Nephron progenitor cell (in vitro differentiated cells): Measurements from ENCODE around the gene PRELP.

Experiments used
- DNase-seq: peaks from one replicate; pipeline ENCODE4 v3.0.0; 2021
- H3K27ac Mint-ChIP-seq: 2 replicates; pipeline ENCODE4 v1.8.0; 2021; ENCODE audit warnings: mild to moderate bottlenecking, moderate library complexity, mixed read lengths
- H3K27me3 Mint-ChIP-seq: 2 replicates; pipeline ENCODE4 v1.8.0; 2021; ENCODE audit warnings: mild to moderate bottlenecking, low read depth, mixed read lengths; ENCODE audit not compliant: poor library complexity
- H3K36me3 Mint-ChIP-seq: 2 replicates; pipeline ENCODE4 v1.8.0; 2021; ENCODE audit warnings: low read depth, mixed read lengths
- H3K4me1 Mint-ChIP-seq: 2 replicates; pipeline ENCODE4 v1.8.0; 2021; ENCODE audit warnings: mixed read lengths
- H3K4me3 Mint-ChIP-seq: 2 replicates; pipeline ENCODE4 v1.8.0; 2021; ENCODE audit warnings: mild to moderate bottlenecking, moderate library complexity, mixed read lengths
- H3K9me3 Mint-ChIP-seq: 2 replicates; pipeline ENCODE4 v1.8.0; 2021; ENCODE audit warnings: mild to moderate bottlenecking, moderate library complexity, mixed read lengths
- TF ChIP-seq, protein P1 (sequence below): fragments of 200-600 bp; sonication (generic); IDR thresholded peaks from 2 replicates; pipeline ENCODE4 v1.5.0; 2021; ENCODE audit warnings: antibody characterized with exemption

Gene PRELP

DNA sequence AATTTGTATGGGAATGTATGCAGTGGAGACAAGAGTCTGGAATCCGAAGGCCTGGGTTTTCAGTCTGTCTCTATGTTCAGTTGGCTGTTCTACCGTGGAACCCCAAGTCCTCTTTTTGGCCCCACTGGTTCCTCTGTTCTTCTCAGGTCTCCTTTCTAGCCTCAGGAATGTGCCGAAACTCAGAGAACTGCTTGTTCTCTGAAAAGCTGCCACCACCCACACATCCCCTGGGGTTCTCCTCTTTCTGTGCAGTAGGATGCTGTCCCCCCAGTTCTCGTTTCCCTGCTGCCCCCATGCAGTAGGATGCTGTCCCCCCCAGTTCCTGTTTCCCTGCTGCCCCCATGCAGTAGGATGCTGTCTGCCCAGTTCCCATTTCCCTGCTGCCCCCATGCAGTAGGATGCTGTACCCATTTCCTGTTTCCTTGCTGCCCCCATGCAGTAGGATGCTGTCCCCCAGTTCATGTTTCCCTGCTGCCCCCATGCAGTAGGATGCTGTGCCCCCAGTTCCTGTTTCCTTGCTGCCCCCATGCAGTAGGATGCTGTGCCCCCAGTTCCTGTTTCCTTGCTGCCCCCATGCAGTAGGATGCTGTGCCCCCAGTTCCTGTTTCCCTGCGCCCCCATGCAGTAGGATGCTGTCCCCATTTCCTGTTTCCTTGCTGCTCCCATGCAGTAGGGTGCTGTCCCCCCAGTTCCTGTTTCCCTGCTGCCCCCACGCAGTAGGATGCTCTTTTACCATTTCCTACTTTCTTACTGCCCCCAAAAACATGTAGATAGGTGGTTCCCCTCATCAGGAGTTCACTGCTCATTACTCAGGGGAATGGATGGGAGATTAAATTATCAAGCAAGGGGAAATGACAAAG is 53.6 kb downstream of the PRELP start:
- no peak for DNase-seq
- H3K9me3 Mint-ChIP-seq: no peaks in the 10 kb centered on the region
- H3K36me3 Mint-ChIP-seq: no peaks in the 10 kb centered on the region
- TF ChIP-seq, protein P1, sequence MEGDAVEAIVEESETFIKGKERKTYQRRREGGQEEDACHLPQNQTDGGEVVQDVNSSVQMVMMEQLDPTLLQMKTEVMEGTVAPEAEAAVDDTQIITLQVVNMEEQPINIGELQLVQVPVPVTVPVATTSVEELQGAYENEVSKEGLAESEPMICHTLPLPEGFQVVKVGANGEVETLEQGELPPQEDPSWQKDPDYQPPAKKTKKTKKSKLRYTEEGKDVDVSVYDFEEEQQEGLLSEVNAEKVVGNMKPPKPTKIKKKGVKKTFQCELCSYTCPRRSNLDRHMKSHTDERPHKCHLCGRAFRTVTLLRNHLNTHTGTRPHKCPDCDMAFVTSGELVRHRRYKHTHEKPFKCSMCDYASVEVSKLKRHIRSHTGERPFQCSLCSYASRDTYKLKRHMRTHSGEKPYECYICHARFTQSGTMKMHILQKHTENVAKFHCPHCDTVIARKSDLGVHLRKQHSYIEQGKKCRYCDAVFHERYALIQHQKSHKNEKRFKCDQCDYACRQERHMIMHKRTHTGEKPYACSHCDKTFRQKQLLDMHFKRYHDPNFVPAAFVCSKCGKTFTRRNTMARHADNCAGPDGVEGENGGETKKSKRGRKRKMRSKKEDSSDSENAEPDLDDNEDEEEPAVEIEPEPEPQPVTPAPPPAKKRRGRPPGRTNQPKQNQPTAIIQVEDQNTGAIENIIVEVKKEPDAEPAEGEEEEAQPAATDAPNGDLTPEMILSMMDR: no peak
- no peak overlapping the region for H3K27ac Mint-ChIP-seq
- peaks cover 39% of the 10 kb centered on the region for H3K4me1 Mint-ChIP-seq
- peaks cover 10% of the 10 kb centered on the region for H3K27me3 Mint-ChIP-seq
- no peak overlapping the region for H3K4me3 Mint-ChIP-seq

GRCh38 chr1:203531063-203531462 is 55.5 kb downstream of the PRELP start:
- peaks cover 10% of the 10 kb centered on the region for H3K27me3 Mint-ChIP-seq
- no peaks in the 10 kb centered on the region for H3K36me3 Mint-ChIP-seq
- no peak overlapping the region for H3K27ac Mint-ChIP-seq
- peaks cover 23% of the 10 kb centered on the region for H3K4me1 Mint-ChIP-seq
- no peak overlapping the region for H3K4me3 Mint-ChIP-seq
- TF ChIP-seq, protein P1: no peak
- H3K9me3 Mint-ChIP-seq: no peaks in the 10 kb centered on the region
- no peak for DNase-seq

DNA sequence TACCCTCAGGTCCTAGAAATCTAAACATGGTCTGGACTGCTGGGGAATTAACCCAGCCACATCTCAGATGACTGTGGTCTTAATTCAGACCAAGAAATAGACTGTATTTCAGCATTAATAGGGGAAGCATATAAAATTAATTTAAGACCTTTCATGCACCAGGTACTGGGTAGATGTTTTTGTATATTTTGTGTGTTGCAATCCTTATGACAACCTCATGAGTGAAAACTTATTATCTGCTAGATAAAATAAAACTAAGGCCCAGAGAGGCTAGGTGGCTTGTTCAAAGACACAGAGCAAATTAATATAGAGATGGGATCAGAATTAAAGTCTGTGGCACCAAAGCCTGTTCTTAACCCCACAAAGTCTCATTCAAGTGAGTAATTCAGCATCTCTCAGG is 58.4 kb downstream of the PRELP start:
- Mint-ChIP-seq H3K27ac (no peak overlapping the region), H3K27me3 (peaks cover 14% of the 10 kb centered on the region), H3K4me1 (peaks cover 1% of the 10 kb centered on the region), H3K9me3 (no peaks in the 10 kb centered on the region), H3K4me3 (no peak overlapping the region), H3K36me3 (no peaks in the 10 kb centered on the region)
- no peak for DNase-seq
- TF ChIP-seq, protein P1: no peak

GRCh38 chr1:203534526-203534925 is 58.9 kb downstream of the PRELP start:
- TF ChIP-seq, protein P1: no peak
- H3K4me3 Mint-ChIP-seq: no peak overlapping the region
- H3K9me3 Mint-ChIP-seq: no peaks in the 10 kb centered on the region
- H3K27ac Mint-ChIP-seq: no peak overlapping the region
- H3K27me3 Mint-ChIP-seq: peaks cover 14% of the 10 kb centered on the region
- no peak for DNase-seq
- H3K36me3 Mint-ChIP-seq: no peaks in the 10 kb centered on the region
- H3K4me1 Mint-ChIP-seq: no peaks in the 10 kb centered on the region

DNA sequence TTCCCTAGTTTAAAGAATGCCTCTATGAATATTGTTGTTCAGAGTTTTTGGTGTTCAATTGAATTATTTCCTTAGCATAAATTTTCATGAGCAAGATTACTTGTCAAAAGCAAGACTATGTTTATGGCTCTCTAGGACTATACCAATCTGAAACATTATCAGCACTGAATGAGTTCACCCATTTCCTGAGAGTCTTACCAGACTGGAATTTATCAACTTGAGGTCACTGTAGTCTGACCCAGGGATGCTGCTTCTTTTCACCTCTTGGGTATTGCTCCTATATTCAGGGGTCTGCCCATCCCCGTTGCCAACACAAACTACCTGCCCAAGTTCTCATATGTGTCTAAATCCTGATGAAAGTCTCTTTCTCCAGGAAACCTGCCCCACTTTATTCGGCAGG is 61.0 kb downstream of the PRELP start:
- no peak overlapping the region for H3K27ac Mint-ChIP-seq
- DNase-seq: no peak
- H3K27me3 Mint-ChIP-seq: peaks cover 19% of the 10 kb centered on the region
- H3K9me3 Mint-ChIP-seq: no peaks in the 10 kb centered on the region
- no peaks in the 10 kb centered on the region for H3K36me3 Mint-ChIP-seq
- TF ChIP-seq, protein P1: no peak
- H3K4me3 Mint-ChIP-seq: no peak overlapping the region
- no peaks in the 10 kb centered on the region for H3K4me1 Mint-ChIP-seq

DNA sequence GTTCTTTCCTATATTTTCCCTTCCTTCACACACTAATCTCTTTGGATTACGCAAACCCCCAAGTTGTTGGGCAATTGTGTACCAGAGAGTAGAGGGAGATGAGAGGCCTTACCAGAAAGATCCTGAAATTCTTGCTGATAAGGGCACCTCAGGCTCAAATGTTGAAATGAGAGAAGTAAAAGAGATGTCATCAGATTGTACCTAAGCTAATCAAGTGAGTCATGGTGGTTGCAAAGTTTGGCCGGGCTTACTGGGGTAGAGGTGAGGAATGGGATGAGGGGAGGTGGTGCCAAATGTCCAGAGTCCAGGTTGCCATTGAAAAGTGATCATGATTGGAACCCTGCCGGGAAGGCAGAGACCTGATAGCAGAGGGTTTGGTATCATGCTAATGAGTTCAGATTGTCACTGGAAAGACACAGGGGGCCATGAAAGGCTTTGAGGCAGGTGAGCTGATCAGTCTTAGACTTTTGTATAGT is 61.4 kb downstream of the PRELP start:
- TF ChIP-seq, protein P1: no peak
- no peaks in the 10 kb centered on the region for H3K4me1 Mint-ChIP-seq
- H3K36me3 Mint-ChIP-seq: no peaks in the 10 kb centered on the region

More for the DNA sequence above, 61.4 kb downstream of the PRELP start:
- Mint-ChIP-seq H3K4me3 (no peak overlapping the region), H3K27ac (no peak overlapping the region), H3K9me3 (no peaks in the 10 kb centered on the region), H3K27me3 (peaks cover 21% of the 10 kb centered on the region)
- DNase-seq: no peak
